ENCODE data around the gene ZC3H7A.
A peak's percentile ranks its signal among the peaks of the same experiment; 100 is the strongest.
"Not testable (repeated sequence)": the region's sequence is repeated elsewhere in the genome, so short reads cannot be mapped to it uniquely, and the experiment has no call there.

The ZC3H7A gene

DNA sequence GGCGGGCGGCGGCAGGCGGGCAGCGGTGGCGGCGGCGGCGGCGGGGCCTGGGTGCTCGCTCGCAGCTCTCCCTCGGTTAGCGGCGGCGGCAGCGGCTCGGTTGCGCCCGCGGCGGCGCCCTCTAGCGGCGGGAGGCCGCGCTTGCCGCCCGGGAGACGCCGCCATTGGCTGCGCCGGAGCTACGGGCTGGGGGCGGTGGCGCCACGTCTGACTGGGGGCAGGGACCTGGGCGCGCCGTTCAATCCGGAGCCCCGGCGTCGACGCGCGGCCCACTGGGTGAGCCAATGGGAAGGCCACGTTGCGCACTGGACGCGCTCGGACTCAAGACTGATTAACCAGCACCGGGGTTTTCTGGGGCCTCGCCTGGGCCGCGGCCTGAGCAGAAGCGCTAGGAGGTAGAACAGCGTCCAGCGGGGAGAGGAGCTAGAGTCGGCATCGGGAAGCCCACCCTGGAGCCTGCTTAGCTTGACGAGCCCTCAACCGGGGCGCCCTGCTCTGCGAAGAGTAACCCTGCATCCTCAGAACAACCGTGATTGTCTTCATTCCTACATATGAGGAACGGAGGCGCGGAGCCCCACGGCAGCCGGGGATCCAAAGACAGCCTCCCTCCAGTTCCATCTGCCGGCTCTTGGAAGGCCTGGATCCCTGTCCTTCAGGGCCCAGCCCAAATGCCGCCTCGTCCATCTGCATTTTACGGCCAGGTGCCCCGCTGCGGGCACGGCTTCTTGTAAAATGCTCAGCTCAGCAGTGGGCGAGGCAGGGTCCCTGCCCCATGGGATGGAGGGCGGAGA is at the start of gene ZC3H7A:
ZC3H7A (minus strand) TSS at position 93 of the 791 bp plus-strand sequence. CDS start 14,904 bp downstream, outside the sequence.
- DNase-seq (ENCODE audit: insufficient read length, low spot score) (peak; percentile 93), FAIRE-seq (no peak)
- TF ChIP-seq POLR2A (IDR thresholded peaks at IDR 0.05; ENCODE audit: low read depth, low read length) = peak; percentile 90

GRCh38 chr16:11844499-11844898 is 47.4 kb upstream of the ZC3H7A start:
- FAIRE-seq (no peak), DNase-seq (ENCODE audit: insufficient read length, low spot score) (no peak)
- no peak for TF ChIP-seq POLR2A (IDR thresholded peaks at IDR 0.05; ENCODE audit: low read depth, low read length)

DNA sequence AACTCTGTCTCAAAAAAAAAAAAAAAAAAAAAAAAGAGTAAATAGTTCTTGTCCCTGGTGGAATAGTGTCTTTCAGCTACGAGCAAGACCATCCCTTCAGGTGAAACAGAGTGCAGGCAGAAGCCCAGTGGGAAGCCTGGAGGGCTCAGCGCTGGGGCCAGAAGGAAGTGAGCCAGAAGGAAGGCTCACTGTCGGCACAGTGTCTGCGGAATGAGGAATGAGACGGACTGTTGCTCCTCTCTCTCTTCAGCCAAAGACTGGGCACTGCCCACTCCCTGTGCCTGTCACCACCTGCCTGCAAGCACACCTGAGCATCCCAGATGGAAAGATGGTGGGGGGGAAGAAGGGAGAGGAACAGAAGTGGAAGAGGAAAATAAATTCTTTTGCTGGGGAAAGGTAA is 46.8 kb upstream of the ZC3H7A start:
- DNase-seq (ENCODE audit: insufficient read length, low spot score) (no peak), FAIRE-seq (no peak)
- TF ChIP-seq POLR2A (IDR thresholded peaks at IDR 0.05; ENCODE audit: low read depth, low read length) = no peak

GRCh38 chr16:11843206-11843605 is 46.1 kb upstream of the ZC3H7A start:
- DNase-seq (ENCODE audit: insufficient read length, low spot score) = no peak
- FAIRE-seq = no peak
- no peak for TF ChIP-seq POLR2A (IDR thresholded peaks at IDR 0.05; ENCODE audit: low read depth, low read length)

DNA sequence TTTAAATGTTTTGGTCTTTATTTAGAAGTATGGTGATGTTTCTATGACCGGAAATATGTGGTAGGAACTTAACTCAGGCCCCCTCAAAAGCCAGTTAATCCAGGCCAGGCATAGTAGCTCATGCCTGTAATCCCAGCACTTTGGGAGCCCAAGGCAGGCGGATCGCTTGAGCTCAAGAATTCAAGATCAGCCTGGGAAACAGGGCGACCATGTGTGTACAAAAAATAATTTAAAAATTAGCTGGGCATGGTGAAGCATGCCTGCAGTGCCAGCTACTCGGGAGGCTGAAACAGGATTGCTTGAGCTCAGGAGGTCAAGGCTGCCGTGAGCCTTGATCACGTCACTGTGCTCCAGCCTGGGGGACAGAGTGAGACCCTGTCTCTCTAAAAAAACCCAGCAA is 44.0 kb upstream of the ZC3H7A start:
- FAIRE-seq (no peak), DNase-seq (ENCODE audit: insufficient read length, low spot score) (no peak)
- TF ChIP-seq POLR2A (IDR thresholded peaks at IDR 0.05; ENCODE audit: low read depth, low read length) = no peak

- TF ChIP-seq POLR2A (IDR thresholded peaks at IDR 0.05; ENCODE audit: low read depth, low read length) = no peak
- FAIRE-seq (peak; percentile 43), DNase-seq (ENCODE audit: insufficient read length, low spot score) (peak; percentile 58)
Observed at GRCh38 chr16:11836650-11837244, 39.7 kb upstream of the ZC3H7A start.

DNA sequence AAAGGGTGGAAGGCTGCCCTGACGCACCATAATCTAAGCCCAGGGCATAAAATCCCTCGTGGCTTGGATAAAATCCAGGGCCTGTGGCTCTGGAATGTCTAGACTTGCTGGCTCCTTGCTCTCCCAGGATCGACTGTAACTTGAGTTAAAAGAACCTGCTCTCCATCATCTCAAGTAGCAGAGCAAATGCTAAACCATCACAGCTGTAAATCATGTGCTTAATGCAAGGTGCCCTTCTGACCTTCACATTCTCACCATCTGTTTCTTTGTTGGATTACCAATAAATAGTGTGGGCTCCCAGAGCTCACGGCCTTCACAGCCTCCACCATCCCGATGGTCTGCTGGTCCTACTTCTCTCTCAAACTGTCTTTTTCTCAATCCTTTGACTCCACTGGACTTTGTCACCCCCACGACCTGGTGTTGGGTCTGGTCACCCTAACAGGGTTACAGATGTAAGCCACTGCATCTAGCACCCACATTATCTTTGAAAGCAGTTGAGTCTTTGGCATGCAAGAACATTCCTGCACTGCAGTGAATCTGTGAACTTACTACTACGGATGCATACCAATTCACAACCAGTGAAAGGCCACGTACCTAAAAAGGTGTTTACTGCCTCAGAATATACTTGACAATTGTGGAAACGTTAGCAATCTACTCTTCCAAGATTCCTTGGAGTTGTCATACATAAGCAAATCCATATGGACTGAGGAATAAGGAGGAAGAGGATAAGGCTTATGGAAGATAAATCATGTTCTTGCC is 39.0 kb upstream of the ZC3H7A start:
- no peak for FAIRE-seq
- no peak for DNase-seq (ENCODE audit: insufficient read length, low spot score)
- TF ChIP-seq POLR2A (IDR thresholded peaks at IDR 0.05; ENCODE audit: low read depth, low read length) = no peak

DNA sequence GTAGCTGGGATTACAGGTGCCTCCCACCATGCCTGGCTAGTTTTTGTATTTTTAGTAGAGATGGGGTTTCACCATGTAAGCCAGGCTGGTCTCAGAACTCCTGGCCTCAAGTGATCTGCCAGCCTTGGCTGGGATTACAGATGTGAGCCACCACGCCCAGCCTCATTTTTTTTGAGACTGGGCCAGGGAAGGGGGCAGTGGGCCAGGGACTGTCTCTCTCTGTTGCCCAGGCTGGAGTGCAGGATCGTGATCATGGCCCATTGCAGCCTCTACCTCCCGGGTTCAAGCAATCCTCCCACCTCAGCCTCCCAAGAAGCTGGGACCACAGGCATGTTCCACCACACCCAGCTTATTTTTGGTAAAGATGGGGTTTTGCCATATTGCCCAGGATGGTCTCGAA is 38.3 kb upstream of the ZC3H7A start:
- no peak for FAIRE-seq
- TF ChIP-seq POLR2A (IDR thresholded peaks at IDR 0.05; ENCODE audit: low read depth, low read length) = no peak

GRCh38 chr16:11833951-11834695 is 37.1 kb upstream of the ZC3H7A start:
- no peak for FAIRE-seq
- DNase-seq (ENCODE audit: insufficient read length, low spot score) = no peak
- TF ChIP-seq POLR2A (IDR thresholded peaks at IDR 0.05; ENCODE audit: low read depth, low read length) = no peak

More for the DNA sequence above, 38.3 kb upstream of the ZC3H7A start:
- no peak for DNase-seq (ENCODE audit: insufficient read length, low spot score)

GRCh38 chr16:11828696-11829095 is 31.6 kb upstream of the ZC3H7A start:
- TF ChIP-seq POLR2A (IDR thresholded peaks at IDR 0.05; ENCODE audit: low read depth, low read length) = no peak
- DNase-seq (ENCODE audit: insufficient read length, low spot score) (no peak), FAIRE-seq (no peak)

- FAIRE-seq; DNase-seq (ENCODE audit: insufficient read length, low spot score): not testable (repeated sequence)
Observed at GRCh38 chr16:11825520-11826165, 28.6 kb upstream of the ZC3H7A start.

- DNase-seq (ENCODE audit: insufficient read length, low spot score) (no peak), FAIRE-seq (no peak)
- no peak for TF ChIP-seq POLR2A (IDR thresholded peaks at IDR 0.05; ENCODE audit: low read depth, low read length)
Observed at GRCh38 chr16:11824362-11824761, 27.3 kb upstream of the ZC3H7A start.

GRCh38 chr16:11823645-11824044 is 26.6 kb upstream of the ZC3H7A start:
- not testable (repeated sequence) for FAIRE-seq; DNase-seq (ENCODE audit: insufficient read length, low spot score)

All from H54 (cell line).